HG03039 (cell line): ENCODE data around the gene RASAL2.
A peak's percentile ranks its signal among the peaks of the same experiment; 100 is the strongest.

Experiments
- ATAC-seq: cut with Tn5 transposase; IDR thresholded peaks from one replicate; pipeline ENCODE4 v1.9.1; 2021; ENCODE audit warnings: mild to moderate bottlenecking, moderate library complexity; ENCODE audit not compliant: unreplicated experiment

Gene RASAL2

DNA sequence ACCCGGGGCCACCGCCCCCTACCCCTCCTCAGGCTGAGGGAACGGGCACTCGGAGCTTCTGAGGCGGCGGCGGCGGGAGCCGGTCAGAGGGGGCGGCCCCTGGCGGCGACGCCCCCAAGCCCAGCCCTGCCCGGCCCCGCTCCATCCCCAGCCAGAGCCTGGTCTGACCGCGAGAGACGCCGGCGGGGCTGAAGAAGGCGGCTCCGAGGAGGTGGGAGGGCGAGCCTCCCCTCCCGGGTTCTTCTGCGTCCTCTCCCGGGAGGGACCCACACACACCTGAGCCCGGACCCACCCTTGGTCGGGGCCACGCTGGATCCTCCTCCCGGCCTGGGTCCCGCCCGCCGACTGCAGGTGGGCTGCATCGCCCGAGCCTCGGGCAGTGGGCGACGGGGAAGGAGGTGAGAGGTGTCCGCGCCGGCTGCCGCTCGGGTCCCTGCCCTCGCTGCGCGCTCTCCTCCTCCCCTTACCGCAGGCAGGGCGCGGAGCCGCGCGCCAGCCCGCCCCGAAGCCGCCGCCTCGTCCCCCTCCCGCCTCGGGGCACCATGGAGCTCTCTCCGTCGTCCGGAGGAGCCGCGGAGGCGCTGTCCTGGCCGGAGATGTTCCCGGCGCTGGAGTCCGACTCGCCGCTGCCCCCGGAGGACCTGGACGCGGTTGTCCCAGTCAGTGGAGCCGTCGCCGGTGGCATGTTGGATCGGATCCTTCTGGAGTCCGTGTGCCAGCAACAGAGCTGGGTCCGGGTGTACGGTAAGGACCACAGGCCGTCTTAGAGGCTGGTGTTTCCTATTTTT, at the start of gene RASAL2:
Gene RASAL2 (plus strand): TSS at position 154 of the 788 bp plus-strand sequence. CDS start 389 bp downstream, at position 543.
- peak; percentile 48 for ATAC-seq

DNA sequence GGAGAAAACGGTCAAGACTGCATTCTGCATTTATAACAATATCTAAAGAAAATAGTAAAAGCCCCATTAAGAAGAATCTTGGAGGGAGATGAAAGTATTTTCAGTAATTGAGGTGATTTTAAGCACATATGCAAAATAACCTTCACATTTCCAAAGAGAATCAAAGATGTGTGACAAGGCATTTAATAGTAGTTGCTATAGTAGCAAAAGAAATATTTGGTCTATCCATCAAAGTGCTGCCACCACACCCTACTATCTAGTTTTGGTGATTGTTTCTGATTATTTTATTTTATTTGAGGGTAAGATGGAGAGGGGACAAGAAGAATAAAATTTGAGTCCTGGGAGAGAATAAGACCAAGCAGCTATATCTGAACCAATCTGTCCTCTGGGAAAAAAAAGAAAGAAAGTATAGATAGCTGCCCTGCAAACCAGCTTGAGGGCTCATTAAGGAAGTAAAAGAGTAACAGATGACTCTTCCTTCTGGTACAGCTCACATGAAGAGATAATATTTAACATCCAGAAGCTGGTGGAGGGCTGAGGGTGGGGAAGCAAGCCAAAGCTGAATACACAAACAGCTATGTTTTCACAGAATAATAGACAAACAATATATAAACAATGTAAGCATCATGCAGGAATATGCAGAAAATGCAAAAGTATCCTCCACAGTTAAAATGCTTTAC, 47.2 kb upstream of the RASAL2 start:
- no peak for ATAC-seq

- ATAC-seq: no peak
These were observed 46.4 kb upstream of the RASAL2 start for GRCh38 chr1:178047403-178048093.

DNA sequence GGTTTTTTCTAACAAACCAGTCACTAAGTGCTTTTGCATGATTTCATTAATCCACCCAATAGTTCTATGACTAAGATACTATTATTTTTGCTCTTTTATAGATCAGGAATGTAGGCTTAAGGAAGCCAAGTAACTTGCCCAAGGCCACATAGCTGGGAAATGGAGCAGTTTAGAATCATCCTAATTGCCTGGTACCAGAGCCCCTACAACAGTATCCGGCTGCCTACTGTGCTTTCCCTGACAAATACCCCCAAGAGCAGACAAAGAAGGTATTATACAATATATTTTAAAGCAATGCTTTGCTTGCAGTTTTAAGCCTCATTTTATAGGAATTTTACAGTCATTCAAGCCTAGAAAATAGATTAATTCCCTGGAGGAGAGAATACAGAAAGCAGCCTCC, 45.5 kb upstream of the RASAL2 start:
- no peak for ATAC-seq

- no peak for ATAC-seq
These were observed 45.0 kb upstream of the RASAL2 start for GRCh38 chr1:178048883-178049282.

GRCh38 chr1:178050084-178050483, 43.8 kb upstream of the RASAL2 start:
- ATAC-seq: no peak

DNA sequence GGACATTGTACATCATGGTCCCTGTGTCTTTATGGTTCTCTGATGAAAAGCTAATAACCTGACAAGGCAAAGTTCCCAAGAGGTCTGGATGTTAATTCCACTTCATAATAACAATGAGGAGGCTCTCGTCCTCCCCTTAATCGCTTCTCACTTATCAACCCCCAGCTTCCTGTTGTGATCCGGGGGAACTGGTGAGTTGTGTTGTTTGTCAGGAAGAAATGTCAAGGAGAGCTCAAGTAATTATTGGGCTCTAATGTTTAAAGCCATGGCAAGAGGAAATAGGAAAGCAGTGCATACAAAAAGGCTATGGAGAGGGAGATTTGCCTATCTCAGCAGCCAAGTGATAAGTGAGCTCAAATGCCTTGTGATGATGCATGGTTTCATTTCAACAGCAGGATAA, 42.8 kb upstream of the RASAL2 start:
- ATAC-seq: no peak

DNA sequence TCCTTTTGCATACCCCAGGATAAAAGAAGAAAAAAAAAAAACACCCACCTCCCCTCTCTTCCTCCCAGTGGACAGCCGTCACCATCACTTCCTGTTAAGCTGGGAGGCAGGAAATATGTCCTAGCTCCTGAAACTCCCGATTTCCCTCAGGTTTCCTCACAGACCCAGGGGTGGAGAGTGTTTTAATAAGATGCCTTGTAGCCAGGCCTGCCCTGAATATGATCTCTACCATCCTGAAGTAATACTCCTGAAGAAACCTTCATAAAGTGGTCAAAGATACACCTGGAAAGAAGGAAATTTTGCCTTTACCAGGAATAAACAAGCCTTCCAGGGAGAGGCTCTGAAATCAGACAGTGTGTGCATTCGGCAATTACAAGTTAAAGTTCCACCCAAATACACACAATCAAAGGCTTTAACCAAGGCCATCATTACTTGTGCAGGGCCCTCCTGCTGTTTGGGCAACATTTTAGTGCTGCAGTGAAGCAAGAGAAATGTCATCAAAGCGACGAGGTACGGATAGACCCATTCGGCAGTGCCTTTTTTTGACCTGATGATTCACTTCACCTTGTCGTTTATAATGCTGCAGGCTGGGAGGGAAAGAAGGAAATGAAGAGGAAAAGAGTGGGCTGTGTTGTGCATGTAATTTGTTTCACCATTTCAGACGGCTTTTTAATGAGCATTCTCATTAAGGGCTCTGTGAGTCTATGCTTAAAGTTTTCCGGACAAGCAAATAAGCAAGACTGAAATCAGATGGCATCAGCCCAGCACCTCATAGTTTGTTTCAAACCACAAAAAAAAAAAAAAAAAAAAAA, 41.0 kb upstream of the RASAL2 start:
- ATAC-seq: no peak

GRCh38 chr1:178055093-178055492, 38.8 kb upstream of the RASAL2 start:
- ATAC-seq: peak; percentile 36

DNA sequence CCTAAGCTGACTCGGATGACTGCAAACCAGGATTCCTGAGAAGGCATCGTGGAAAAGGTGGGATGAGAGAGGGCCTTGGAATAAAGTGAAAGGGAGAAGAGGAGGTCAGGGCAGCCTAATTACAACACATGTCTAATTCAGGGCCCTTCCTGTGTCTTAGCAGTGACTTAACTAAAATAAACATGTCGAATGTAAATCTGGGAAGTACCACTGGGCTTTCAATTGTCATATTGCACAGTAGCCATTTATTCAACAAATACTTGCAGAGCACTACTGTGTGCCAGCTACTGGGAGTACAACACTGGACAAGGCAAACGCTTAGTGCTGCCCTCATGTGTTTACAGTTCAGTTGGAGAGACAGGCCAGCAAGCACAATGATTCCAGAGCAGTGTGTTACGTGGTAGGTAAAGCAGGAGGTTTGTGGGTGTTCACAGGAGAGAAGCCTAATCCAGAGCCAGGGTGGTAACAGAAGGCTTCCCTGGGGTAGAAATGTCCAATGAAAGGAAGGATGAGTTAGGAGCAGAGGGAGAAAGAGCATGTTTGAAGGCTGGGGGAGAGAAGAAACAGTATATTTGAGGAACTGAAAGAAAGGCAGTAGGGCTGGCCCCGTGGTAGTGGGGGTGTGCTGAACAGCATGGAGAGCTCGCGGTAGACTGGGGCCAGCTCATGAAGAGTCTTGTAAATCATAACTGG, 38.0 kb upstream of the RASAL2 start:
- ATAC-seq: peak; percentile 88

DNA sequence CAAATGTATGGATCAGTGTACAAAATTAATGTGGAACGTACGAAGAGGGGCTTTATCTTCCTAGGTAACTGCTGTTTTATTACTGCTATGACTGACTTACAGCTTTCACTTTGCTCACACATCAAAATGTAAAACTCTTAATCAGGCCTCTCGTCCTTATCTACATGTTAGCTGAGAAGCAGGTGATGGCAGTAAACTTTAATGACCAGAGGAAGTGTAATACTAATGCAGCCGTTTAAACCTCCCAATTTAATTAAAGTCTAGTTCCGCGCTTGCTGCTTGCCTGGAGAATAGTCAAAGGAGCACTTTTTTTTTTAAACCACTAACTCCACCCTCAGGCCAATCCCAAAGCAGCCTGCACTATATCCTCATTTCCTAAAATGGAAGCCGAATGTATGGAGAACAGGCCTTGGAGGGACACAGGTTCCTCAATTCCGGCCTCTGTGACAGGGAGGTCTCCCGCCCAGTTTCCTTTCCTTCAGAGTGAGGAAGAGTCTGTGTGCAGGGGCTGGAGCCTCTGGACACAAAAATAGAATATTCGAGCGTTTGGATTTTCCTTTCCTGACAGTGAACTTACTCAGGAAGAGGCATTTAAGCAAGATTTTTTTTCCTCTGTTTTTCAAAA, 36.7 kb upstream of the RASAL2 start:
- ATAC-seq: no peak

DNA sequence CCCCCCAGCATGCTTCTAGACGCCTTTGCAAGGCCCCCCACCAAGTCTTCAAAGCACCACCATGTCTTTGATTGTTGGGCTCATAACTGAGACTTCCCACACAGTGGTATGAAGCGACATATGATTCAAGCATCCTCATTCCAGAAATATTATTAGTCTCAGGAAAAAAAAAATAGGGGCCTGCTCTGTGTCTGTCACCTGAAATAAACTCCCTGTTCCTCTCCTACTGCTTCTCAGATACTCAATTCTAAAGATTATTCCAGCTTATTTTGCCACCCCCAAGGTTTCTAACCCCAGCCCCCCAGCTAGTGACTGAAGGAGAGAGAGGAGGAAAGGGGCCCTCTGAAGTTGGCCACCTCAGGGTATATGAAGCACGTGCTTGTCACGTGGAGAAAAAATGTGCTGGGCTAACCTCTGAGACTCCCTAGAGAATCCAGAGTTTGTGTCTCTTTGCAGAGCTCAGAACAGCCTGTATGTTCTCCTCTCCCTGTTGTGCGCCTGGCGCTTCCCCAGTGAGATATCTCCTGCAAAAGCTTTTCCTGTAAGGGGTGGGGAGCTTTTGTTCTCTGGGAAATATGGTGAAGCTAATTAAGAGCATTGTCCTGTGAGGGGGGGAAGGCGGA, 35.9 kb upstream of the RASAL2 start:
- ATAC-seq: no peak

- ATAC-seq: no peak
These were observed 32.9 kb upstream of the RASAL2 start for GRCh38 chr1:178060789-178061556.

DNA sequence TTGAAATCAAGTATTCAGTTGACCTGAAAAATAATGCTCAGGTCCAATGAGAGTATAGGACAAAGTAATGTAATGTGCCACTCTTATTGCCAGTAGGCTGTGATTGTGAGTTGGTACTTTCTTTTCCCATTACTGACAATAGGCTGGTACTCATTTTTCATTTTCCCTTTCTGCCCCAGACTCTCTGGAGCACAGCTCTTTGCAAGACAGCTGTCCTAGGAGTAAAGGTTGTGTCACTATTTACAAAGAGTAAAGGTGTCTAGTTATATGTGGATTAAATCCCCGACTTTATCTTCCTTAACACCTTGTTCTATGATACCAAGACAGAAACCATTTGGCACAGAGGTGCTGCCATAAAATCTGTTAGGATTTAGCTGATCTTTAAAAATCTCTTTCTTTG, 32.3 kb upstream of the RASAL2 start:
- no peak for ATAC-seq

GRCh38 chr1:178064191-178064821, 29.6 kb upstream of the RASAL2 start:
- ATAC-seq: no peak

DNA sequence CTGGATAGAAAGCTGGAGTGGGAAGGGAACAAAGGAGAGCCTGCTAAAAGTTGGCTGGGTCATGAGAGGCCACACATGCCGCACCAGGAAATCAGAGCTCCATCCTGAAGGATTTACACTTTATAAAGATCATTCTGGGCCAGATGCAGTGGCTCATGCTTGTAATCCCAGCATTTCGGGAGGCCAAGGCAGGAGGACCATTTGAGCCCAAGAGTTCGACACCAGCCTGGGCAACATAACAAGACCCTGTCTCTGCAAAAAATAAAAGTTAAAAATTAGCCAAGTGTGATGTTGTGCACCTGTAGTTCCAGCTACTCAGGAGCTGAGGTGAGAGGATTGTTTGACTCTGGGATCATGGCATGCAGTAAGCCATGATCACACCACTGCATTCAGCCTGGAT, 28.7 kb upstream of the RASAL2 start:
- ATAC-seq: no peak

- ATAC-seq: no peak
These were observed 27.5 kb upstream of the RASAL2 start for GRCh38 chr1:178066296-178066907.
